BLaER1 treated with 17β-estradiol and CSF1 and Interleukin-3, amounts not matched to agents 10 nM and 100 nM (cell line): Measurements from ENCODE around the gene F11R.
A peak's percentile ranks its signal among the peaks of the same experiment; 100 is the strongest.

Experiments used
- H3K27ac ChIP-seq, 11 experiments: shearing (Covaris generic); formaldehyde crosslinking; 2 replicates each; pipeline ENCODE4 v1.8.1; 2022
- H3K27me3 ChIP-seq, 11 experiments: shearing (Covaris generic); formaldehyde crosslinking; 2 replicates each; pipeline ENCODE4 v1.8.1; 2022
- H3K36me3 ChIP-seq, 11 experiments: shearing (Covaris generic); formaldehyde crosslinking; 2 replicates each; pipeline ENCODE4 v1.8.1; 2022
- H3K4me1 ChIP-seq, 10 experiments: shearing (Covaris generic); formaldehyde crosslinking; 2 replicates each; pipeline ENCODE4 v1.8.1; 2022
- H3K4me2 ChIP-seq, 11 experiments: shearing (Covaris generic); formaldehyde crosslinking; 2 replicates each; pipeline ENCODE4 v1.8.1; 2022
- H3K4me3 ChIP-seq, 10 experiments: shearing (Covaris generic); formaldehyde crosslinking; 2 replicates each; pipeline ENCODE4 v1.8.1; 2022
- H3K9ac ChIP-seq, 11 experiments: shearing (Covaris generic); formaldehyde crosslinking; 2 replicates each; pipeline ENCODE4 v1.8.1; 2022
- H3K9me3 ChIP-seq, 11 experiments: shearing (Covaris generic); formaldehyde crosslinking; replicated peaks in 1 of 11; 2 replicates each; pipeline ENCODE4 v1.8.1; 2022
- H4K20me1 ChIP-seq, 11 experiments: shearing (Covaris generic); formaldehyde crosslinking; 2 replicates each; pipeline ENCODE4 v1.8.1; 2022
- Cebpa-rat ChIP-seq, 11 experiments: shearing (Covaris generic); IDR thresholded peaks; 2 replicates each; pipeline ENCODE4 v1.8.1; 2022

The F11R gene

DNA sequence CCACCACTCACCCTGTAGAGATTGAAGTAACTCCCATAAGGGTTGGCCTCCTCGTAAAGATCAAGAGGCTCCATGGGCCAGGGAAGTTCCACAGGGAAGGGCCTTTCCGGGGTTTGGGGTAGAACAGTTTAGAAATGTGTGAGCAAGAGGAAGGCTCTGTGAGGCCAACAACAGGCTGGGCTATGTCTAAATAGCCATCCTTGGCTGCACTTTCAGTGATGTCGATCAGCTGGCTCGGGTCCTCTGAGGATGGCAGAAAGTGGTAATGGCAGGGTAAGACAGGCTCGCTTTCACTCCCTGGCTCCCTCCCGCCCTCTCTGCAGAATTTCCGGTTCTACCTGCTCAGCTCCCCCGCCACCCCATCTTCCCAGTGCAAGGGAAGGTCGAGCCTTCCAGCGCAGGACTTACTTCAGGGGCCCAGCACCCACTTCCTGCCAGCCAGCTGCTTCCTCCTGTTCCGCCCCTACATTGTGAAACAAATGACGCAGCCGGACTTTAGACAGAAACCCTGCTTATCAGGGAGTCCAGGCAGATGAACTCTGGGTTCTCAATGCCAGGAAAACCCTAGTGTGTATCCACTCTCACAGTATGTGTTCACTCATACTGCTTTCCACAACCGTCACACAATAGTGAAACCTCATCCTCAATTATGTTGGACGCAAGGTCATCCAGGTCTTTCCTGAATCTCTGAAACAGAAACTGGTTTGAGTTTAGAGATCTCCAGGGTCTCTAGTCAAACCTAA lies 7.3 kb downstream of the F11R start:
- peaks cover 40 to 95% (median 76%) of the 10 kb centered on the region in 10 experiments for H3K4me1 ChIP-seq
- H3K27ac ChIP-seq = peak overlapping the region; percentile 91 to 99 (median 97)

DNA sequence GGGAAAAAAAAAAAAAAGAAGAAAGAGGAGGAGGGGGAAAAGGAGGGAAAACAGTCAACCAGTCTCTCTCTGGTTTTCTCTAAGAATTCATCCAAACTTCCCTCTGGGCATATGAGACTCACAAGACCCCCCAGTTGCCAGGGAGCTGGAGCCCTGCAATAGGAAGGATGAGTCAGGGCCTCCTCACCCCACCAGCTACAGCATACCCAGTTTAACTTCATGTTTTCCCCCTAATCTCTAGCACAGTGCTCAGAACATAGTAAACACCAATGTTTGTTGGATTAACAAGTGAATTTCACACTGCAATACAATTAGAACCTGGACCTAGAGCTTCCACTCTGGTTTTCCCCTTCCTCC lies 7.8 kb downstream of the F11R start:
- Histone ChIP-seq H3K27ac (peak overlapping the region; percentile 91 to 99 (median 97)), H3K9me3 (no peaks in the 10 kb centered on the region), H3K4me2 (peak overlapping the region; percentile 74 to 95 (median 90)), H3K36me3 (peaks cover 1 to 26% (median 11%) of the 10 kb centered on the region in 11 experiments; a peak in 12 of 22 replicates), H3K4me3 (peak overlapping the region; percentile 33 to 65 (median 42); a peak in 19 of 20 replicates), H3K27me3 (no peaks in the 10 kb centered on the region), H3K9ac (peak overlapping the region; percentile 76 to 90 (median 86)), H4K20me1 (0 out of 22 replicates have a peak, but pooled peaks cover 0 to 5% (median 0%) of the 10 kb centered on the region in 11 experiments), H3K4me1 (peaks cover 35 to 95% (median 71%) of the 10 kb centered on the region in 10 experiments)
- TF ChIP-seq Cebpa-rat (IDR thresholded peaks at IDR 0.05) = no peak

More for the DNA sequence above, 7.3 kb downstream of the F11R start:
- peak overlapping the region; percentile 33 to 65 (median 42); a peak in 19 of 20 replicates for H3K4me3 ChIP-seq
- H3K9ac ChIP-seq = peak overlapping the region; percentile 76 to 90 (median 86)
- H3K36me3 ChIP-seq = peaks cover 0 to 20% (median 11%) of the 10 kb centered on the region in 11 experiments; a peak in 12 of 22 replicates
- no peaks in the 10 kb centered on the region for H3K27me3 ChIP-seq
- H4K20me1 ChIP-seq = 0 out of 22 replicates have a peak, but pooled peaks cover 0 to 2% (median 0%) of the 10 kb centered on the region in 11 experiments
- peak overlapping the region; percentile 74 to 95 (median 90) for H3K4me2 ChIP-seq
- H3K9me3 ChIP-seq = no peaks in the 10 kb centered on the region
- peak; percentile 77 to 95 (median 92); a peak in 20 of 22 replicates for TF ChIP-seq Cebpa-rat (IDR thresholded peaks at IDR 0.05)

- Histone ChIP-seq H3K4me2 (peak overlapping the region; percentile 74 to 95 (median 90)), H4K20me1 (peaks cover 0 to 9% (median 0%) of the 10 kb centered on the region in 11 experiments; a peak in 2 of 22 replicates), H3K36me3 (peaks cover 4 to 30% (median 15%) of the 10 kb centered on the region in 11 experiments; a peak in 14 of 22 replicates), H3K4me3 (peak overlapping the region in 6 of 10 experiments; percentile 35 to 65 (median 52); a peak in 10 of 20 replicates), H3K27ac (peak overlapping the region; percentile 91 to 99 (median 97)), H3K9ac (peak overlapping the region; percentile 76 to 90 (median 86); a peak in 21 of 22 replicates), H3K4me1 (peaks cover 29 to 93% (median 64%) of the 10 kb centered on the region in 10 experiments), H3K27me3 (no peaks in the 10 kb centered on the region), H3K9me3 (no peaks in the 10 kb centered on the region)
- no peak for TF ChIP-seq Cebpa-rat (IDR thresholded peaks at IDR 0.05)
These were observed 8.5 kb downstream of the F11R start for GRCh38 chr1:161012420-161012819.

- Histone ChIP-seq H3K9ac (no peak overlapping the region), H3K9me3 (no peaks in the 10 kb centered on the region), H3K4me2 (no peak overlapping the region), H3K27ac (peak overlapping the region in 2 of 11 experiments; percentile 25 to 99; a peak in 2 of 22 replicates), H3K27me3 (no peaks in the 10 kb centered on the region), H3K36me3 (peaks cover 4 to 48% (median 19%) of the 10 kb centered on the region in 11 experiments; a peak in 17 of 22 replicates), H3K4me1 (peaks cover 29 to 75% (median 40%) of the 10 kb centered on the region in 10 experiments), H3K4me3 (no peak overlapping the region), H4K20me1 (peaks cover 0 to 29% (median 0%) of the 10 kb centered on the region in 11 experiments; a peak in 5 of 22 replicates)
- no peak for TF ChIP-seq Cebpa-rat (IDR thresholded peaks at IDR 0.05)
These were observed 11.2 kb downstream of the F11R start for GRCh38 chr1:161009602-161010211.

- Histone ChIP-seq H3K9ac (no peak overlapping the region), H3K4me1 (peaks cover 22 to 67% (median 33%) of the 10 kb centered on the region in 10 experiments), H3K27me3 (no peaks in the 10 kb centered on the region), H3K27ac (no peak overlapping the region), H3K4me3 (no peak overlapping the region), H3K36me3 (peaks cover 4 to 53% (median 19%) of the 10 kb centered on the region in 11 experiments; a peak in 18 of 22 replicates), H4K20me1 (peaks cover 0 to 36% (median 0%) of the 10 kb centered on the region in 11 experiments; a peak in 5 of 22 replicates), H3K9me3 (no peaks in the 10 kb centered on the region), H3K4me2 (no peak overlapping the region)
- no peak for TF ChIP-seq Cebpa-rat (IDR thresholded peaks at IDR 0.05)
These were observed 12.0 kb downstream of the F11R start for GRCh38 chr1:161008869-161009510.

DNA sequence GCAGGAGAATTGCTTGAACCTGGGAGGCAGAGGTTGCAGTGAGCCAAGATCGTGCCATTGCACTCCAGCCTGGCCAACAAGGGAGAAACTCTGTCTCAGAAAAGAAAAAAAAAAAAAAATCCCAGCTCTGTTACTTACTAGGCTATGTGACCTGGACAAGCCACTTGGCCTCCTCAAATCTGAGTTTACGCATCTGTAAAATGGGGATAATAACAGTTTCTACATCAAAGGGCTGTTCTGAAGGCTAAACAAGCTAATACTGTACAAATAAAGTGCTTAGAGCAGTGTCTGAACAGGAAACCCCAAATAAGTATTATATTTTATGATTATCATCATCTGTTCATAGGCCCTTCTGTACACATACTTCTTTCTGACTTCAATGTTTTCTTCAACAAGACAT lies 13.6 kb downstream of the F11R start:
- H3K4me1 ChIP-seq = peaks cover 6 to 56% (median 20%) of the 10 kb centered on the region in 10 experiments
- H3K27ac ChIP-seq = 0 out of 22 replicates have a peak overlapping the region, but pooled peaks of 1 of the 11 experiments have one; percentile 29
- H3K36me3 ChIP-seq = peaks cover 6 to 56% (median 19%) of the 10 kb centered on the region in 11 experiments; a peak in 18 of 22 replicates
- H4K20me1 ChIP-seq = peaks cover 0 to 40% (median 0%) of the 10 kb centered on the region in 11 experiments; a peak in 5 of 22 replicates
- no peak overlapping the region for H3K9ac ChIP-seq
- no peaks in the 10 kb centered on the region for H3K27me3 ChIP-seq
- no peak overlapping the region for H3K4me2 ChIP-seq
- TF ChIP-seq Cebpa-rat (IDR thresholded peaks at IDR 0.05) = no peak
- H3K9me3 ChIP-seq = no peaks in the 10 kb centered on the region
- H3K4me3 ChIP-seq = no peak overlapping the region

GRCh38 chr1:161006563-161006962 lies 14.4 kb downstream of the F11R start:
- no peaks in the 10 kb centered on the region for H3K27me3 ChIP-seq
- H3K36me3 ChIP-seq = peaks cover 14 to 64% (median 20%) of the 10 kb centered on the region in 11 experiments; a peak in 19 of 22 replicates
- H4K20me1 ChIP-seq = peaks cover 0 to 48% (median 0%) of the 10 kb centered on the region in 11 experiments; a peak in 5 of 22 replicates
- no peaks in the 10 kb centered on the region for H3K9me3 ChIP-seq
- TF ChIP-seq Cebpa-rat (IDR thresholded peaks at IDR 0.05) = no peak
- no peak overlapping the region for H3K4me2 ChIP-seq
- peaks cover 0 to 48% (median 12%) of the 10 kb centered on the region in 10 experiments; a peak in 14 of 20 replicates for H3K4me1 ChIP-seq
- H3K27ac ChIP-seq = no peak overlapping the region
- no peak overlapping the region for H3K9ac ChIP-seq
- H3K4me3 ChIP-seq = no peak overlapping the region

DNA sequence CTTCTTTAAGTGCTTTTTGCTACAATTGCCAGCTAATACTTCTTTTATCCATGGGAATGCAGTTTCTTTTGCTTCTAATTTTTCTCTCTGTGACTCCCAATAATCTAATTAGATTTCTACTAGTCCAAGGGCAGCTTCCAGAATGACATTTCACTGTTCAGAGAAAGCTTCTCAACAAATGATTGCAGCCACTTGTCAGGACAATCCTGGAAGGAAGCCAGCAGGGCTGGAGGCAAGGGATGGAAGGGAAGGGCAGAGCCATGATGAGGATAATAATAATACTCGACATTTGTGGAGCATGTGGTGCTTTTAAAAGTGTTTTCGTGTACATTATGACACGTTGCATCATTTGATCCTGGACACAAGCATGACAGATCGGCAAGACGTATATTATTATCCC lies 19.4 kb downstream of the F11R start:
- H3K36me3 ChIP-seq = peaks cover 41 to 72% (median 50%) of the 10 kb centered on the region in 11 experiments
- no peak for TF ChIP-seq Cebpa-rat (IDR thresholded peaks at IDR 0.05)
- H3K4me1 ChIP-seq = peaks cover 0 to 27% (median 7%) of the 10 kb centered on the region in 10 experiments; a peak in 11 of 20 replicates
- peaks cover 0 to 37% (median 0%) of the 10 kb centered on the region in 11 experiments; a peak in 5 of 22 replicates for H4K20me1 ChIP-seq
- no peak overlapping the region; a peak in 1 of 22 replicates for H3K9ac ChIP-seq
- H3K27ac ChIP-seq = 0 out of 22 replicates have a peak overlapping the region, but pooled peaks of 2 of the 11 experiments have one; percentile 5 to 18
- no peak overlapping the region for H3K4me3 ChIP-seq
- no peaks in the 10 kb centered on the region for H3K27me3 ChIP-seq
- no peak overlapping the region for H3K4me2 ChIP-seq
- no peaks in the 10 kb centered on the region for H3K9me3 ChIP-seq
